Panc1 (cell line): ENCODE results near the gene NOTCH1. TPM values are rescaled to one million over a fixed set of nuclear protein-coding genes. Genes with fewer than 3 reads are reported as not detected.

Source experiments
- ATAC-seq: fragments of 200-7000 bp; cut with Tn5 transposase; 2 replicates; pipeline ENCODE4 v1.9.1; 2020; ENCODE audit warnings: mild to moderate bottlenecking, moderate library complexity
- BruUV-seq: library from RNA; stranded (reverse); fragments of 400-500 nt; replicated peaks from 2 replicates; lab custom pipeline; 2021; lab: Mats Ljungman, UMichigan
- CTCF ChIA-PET: fragments of 300-600 bp; sonication (Branson Sonifier 250); formaldehyde crosslinking; loops from one replicate; lab custom pipeline; 2022; ENCODE audit warnings: antibody characterized with exemption; lab: Charles Lee
- POLR2A ChIA-PET: fragments of 300-600 bp; sonication (Branson Sonifier 250); formaldehyde crosslinking; loops from one replicate; lab custom pipeline; 2022; ENCODE audit warnings: antibody characterized with exemption; lab: Charles Lee
- DNase-seq: peaks from one replicate; pipeline ENCODE4 v3.0.0-alpha.2; 2010; ENCODE audit warnings: low read depth, low spot score
- H3K27ac ChIP-seq: 2 replicates; pipeline ENCODE4 v1.5.1; 2011; ENCODE audit warnings: mild to moderate bottlenecking, low read length, inconsistent platforms
- H3K27me3 ChIP-seq: fragments of 200-500 bp; sonication (Bioruptor generic); 2 replicates; pipeline ENCODE4 v1.6.0; 2014; ENCODE audit warnings: low read length, inconsistent platforms; ENCODE audit not compliant: control insufficient read depth, insufficient read depth
- H3K36me3 ChIP-seq: fragments of 200-500 bp; sonication (Bioruptor generic); 2 replicates; pipeline ENCODE4 v1.5.1; 2014; ENCODE audit warnings: inconsistent platforms, mild to moderate bottlenecking, low read length, moderate library complexity; ENCODE audit not compliant: control insufficient read depth, insufficient read depth
- H3K4me1 ChIP-seq: 2 replicates; pipeline ENCODE4 v1.5.1; 2011; ENCODE audit warnings: inconsistent platforms, mild to moderate bottlenecking, low read length, moderate library complexity; ENCODE audit not compliant: control insufficient read depth, insufficient read depth
- H3K4me3 ChIP-seq, 2 experiments: 2 replicates each; pipeline ENCODE4 v1.5.1; 2011 to 2012; ENCODE audit warnings: low read depth in 2 of 2, low read length in 2 of 2, mild to moderate bottlenecking in 2 of 2, inconsistent platforms in 1 of 2, moderate library complexity in 1 of 2
- H3K9me3 ChIP-seq: fragments of 200-500 bp; sonication (Bioruptor generic); 2 replicates; pipeline ENCODE4 v1.5.1; 2014; ENCODE audit warnings: low read depth, mild to moderate bottlenecking, inconsistent platforms, low read length, moderate library complexity; ENCODE audit not compliant: control insufficient read depth, insufficient read depth
- CTCF ChIP-seq: fragments of 450-650 bp; IDR thresholded peaks from 2 replicates; pipeline ENCODE4 v1.5.1; 2017; ENCODE audit warnings: mild to moderate bottlenecking
- POLR2AphosphoS5 ChIP-seq: IDR thresholded peaks from 2 replicates; pipeline ENCODE4 v1.6.1; 2012; ENCODE audit warnings: mild to moderate bottlenecking, low read depth, low read length, moderate library complexity
- REST ChIP-seq, 2 experiments: IDR thresholded peaks; 2 replicates each; pipeline ENCODE4 v1.6.1; 2011 to 2012; ENCODE audit warnings: low read depth in 2 of 2, control low read depth in 1 of 2, low read length in 1 of 2, mild to moderate bottlenecking in 1 of 2, moderate library complexity in 1 of 2; ENCODE audit not compliant: insufficient read depth in 1 of 2
- SIN3A ChIP-seq: IDR thresholded peaks from 2 replicates; pipeline ENCODE4 v1.6.1; 2012; ENCODE audit warnings: low read depth, mild to moderate bottlenecking, low read length, moderate library complexity, borderline replicate concordance; ENCODE audit not compliant: insufficient read depth
- TCF7L2 ChIP-seq: IDR thresholded peaks from 2 replicates; pipeline ENCODE4 v1.6.1; 2011; ENCODE audit warnings: mild to moderate bottlenecking, low read depth, low read length, inconsistent platforms
- in situ Hi-C: cut with HindIII; loops from 2 replicates; pipeline ENCODE4 v1.10.0; 2016; ENCODE audit warnings: low sequenced_read_pairs, low pct_unique_long_range_greater_than_20kb
- intact Hi-C: fragments of 100-400 bp; cut with micrococcal nuclease; formaldehyde crosslinking; loops from one replicate; pipeline ENCODE4 v1.10.0; 2022; ENCODE audit not compliant: unreplicated experiment
- total RNA-seq: library from RNA; stranded (reverse); gene quantifications from one replicate; pipeline ENCODE4 v1.2.1, GENCODE V29; 2021; ENCODE audit not compliant: unreplicated experiment

NOTCH1 gene
- total RNA-seq, 1 experiment from 2014 or later, result 13.4 TPM

GRCh38 chr9:136526625-136527066, 19.2 kb downstream of the NOTCH1 start:
- TF ChIP-seq TCF7L2, result no peak
- no peak for TF ChIP-seq SIN3A
- no peak for TF ChIP-seq POLR2AphosphoS5
- TF ChIP-seq CTCF, result no peak
- no peak for TF ChIP-seq REST (IDR thresholded peaks at IDR 0.05; ENCODE audit: insufficient read depth in 1 of 2, low read depth in 2 of 2, low read length in 1 of 2)
- intact Hi-C loops (no loop called here), in situ Hi-C loops (no loop called here)
- H3K36me3 ChIP-seq, result no peaks in the 10 kb centered on the region
- POLR2A ChIA-PET, result no interaction called here
- no peaks in the 10 kb centered on the region for H3K9me3 ChIP-seq
- ATAC-seq, result 0 out of 2 replicates have a peak, but pooled peaks have one; percentile 15
- H3K4me1 ChIP-seq, result peaks cover 43% of the 10 kb centered on the region
- 0 out of 2 replicates have a peak overlapping the region, but pooled peaks have one; percentile 7 for H3K27ac ChIP-seq
- H3K27me3 ChIP-seq, result no peaks in the 10 kb centered on the region
- CTCF ChIA-PET, result no interaction called here
- DNase-seq, result no peak
- no TSS peak for BruUV-seq
- no peak overlapping the region for H3K4me3 ChIP-seq

GRCh38 chr9:136525841-136526499, 19.9 kb downstream of the NOTCH1 start:
- no peak for DNase-seq
- H3K27ac ChIP-seq, result 0 out of 2 replicates have a peak overlapping the region, but pooled peaks have one; percentile 7
- no peaks in the 10 kb centered on the region for H3K9me3 ChIP-seq
- ChIA-PET POLR2A (no interaction called here), CTCF (no interaction called here)
- intact Hi-C loops (no loop called here), in situ Hi-C loops (no loop called here)
- H3K4me1 ChIP-seq, result peaks cover 43% of the 10 kb centered on the region
- H3K27me3 ChIP-seq, result no peaks in the 10 kb centered on the region
- ATAC-seq, result peak; percentile 40; the same call in 1 of the 2 replicates
- TF ChIP-seq TCF7L2 (no peak), REST (IDR thresholded peaks at IDR 0.05; ENCODE audit: insufficient read depth in 1 of 2, low read depth in 2 of 2, low read length in 1 of 2) (no peak), POLR2AphosphoS5 (no peak), SIN3A (no peak), CTCF (no peak)
- BruUV-seq, result no TSS peak
- H3K4me3 ChIP-seq, result no peak overlapping the region
- H3K36me3 ChIP-seq, result no peaks in the 10 kb centered on the region
